G401 (cell line): Measurements from ENCODE around the gene PRKRIP1. TPM values are rescaled to one million over a fixed set of nuclear protein-coding genes. Genes with fewer than 3 reads are reported as not detected.
A peak's percentile ranks its signal among the peaks of the same experiment; 100 is the strongest.
"Not testable (repeated sequence)": the region's sequence is repeated elsewhere in the genome, so short reads cannot be mapped to it uniquely, and the experiment has no call there.

Experiments
- DNase-seq: peaks from one replicate; pipeline ENCODE4 v3.0.0-alpha.2; 2015; ENCODE audit warnings: low spot score
- in situ Hi-C: cut with HindIII; loops from 2 replicates; pipeline ENCODE4 v1.10.0; 2016; ENCODE audit warnings: low sequenced_read_pairs, mixed read lengths
- total RNA-seq: library from RNA; depleted of rRNA; stranded (reverse); fragments of >200 nt; shearing (Covaris generic); gene quantifications from 2 replicates; pipeline ENCODE4 v1.2.3, GENCODE V29; 2014; rRNA removed

PRKRIP1 gene
- 25.2 and 25.9 TPM in 2 replicates for total RNA-seq

- DNase-seq = peak; percentile 98
- in situ Hi-C loops = no loop called here
Measured at GRCh38 chr7:102395873-102396709, at the start of gene PRKRIP1. Gene PRKRIP1, plus strand, starts transcription at chr7:102396363. Its CDS starts 49 bp downstream, at chr7:102396412.

DNA sequence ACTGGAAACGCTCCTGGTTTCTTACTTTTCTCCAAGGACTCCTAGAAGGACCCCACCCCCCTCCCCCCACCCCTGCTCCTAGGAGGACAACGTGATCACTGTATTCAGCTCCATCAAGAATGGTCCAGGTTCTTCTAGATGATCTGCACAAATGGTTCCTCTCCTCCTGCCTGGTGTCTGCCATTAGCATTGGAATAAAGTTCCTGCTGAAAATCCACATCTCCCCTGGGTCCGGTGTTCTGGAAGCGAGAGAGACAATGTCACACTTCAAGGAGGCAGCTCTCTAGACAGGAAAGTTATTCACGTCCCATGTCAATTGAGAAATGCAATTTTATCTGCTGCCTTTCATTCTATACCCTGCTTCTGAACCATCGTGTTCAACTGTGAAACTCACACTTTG is 49.2 kb upstream of the PRKRIP1 start:
- DNase-seq, in situ Hi-C loops: not testable (repeated sequence)

DNA sequence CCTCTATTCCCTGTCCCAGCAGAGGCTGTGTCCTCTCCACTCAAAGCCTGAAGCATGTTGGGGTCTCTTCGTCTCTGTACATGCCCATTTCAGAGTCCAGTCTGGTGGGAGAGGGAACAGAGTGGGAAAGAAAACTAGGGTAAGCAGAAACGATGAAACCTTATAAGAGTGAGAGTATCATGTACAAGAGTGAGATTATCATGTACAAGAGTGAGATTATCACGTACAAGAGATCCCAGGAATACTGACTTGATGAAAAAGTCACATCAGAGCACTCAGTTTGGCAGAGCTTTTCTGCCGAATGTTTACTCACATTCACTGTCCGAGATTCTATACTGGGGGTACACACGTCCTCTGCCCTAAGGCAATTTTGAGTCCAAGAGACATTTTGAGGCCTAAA is 39.8 kb upstream of the PRKRIP1 start, which contains the start of gene SPDYE6:
TSS of gene SPDYE6 (minus strand) at position 101 of the 400 bp plus-strand sequence. CDS start 421 bp downstream, outside the sequence.
- DNase-seq, in situ Hi-C loops: not testable (repeated sequence)

DNA sequence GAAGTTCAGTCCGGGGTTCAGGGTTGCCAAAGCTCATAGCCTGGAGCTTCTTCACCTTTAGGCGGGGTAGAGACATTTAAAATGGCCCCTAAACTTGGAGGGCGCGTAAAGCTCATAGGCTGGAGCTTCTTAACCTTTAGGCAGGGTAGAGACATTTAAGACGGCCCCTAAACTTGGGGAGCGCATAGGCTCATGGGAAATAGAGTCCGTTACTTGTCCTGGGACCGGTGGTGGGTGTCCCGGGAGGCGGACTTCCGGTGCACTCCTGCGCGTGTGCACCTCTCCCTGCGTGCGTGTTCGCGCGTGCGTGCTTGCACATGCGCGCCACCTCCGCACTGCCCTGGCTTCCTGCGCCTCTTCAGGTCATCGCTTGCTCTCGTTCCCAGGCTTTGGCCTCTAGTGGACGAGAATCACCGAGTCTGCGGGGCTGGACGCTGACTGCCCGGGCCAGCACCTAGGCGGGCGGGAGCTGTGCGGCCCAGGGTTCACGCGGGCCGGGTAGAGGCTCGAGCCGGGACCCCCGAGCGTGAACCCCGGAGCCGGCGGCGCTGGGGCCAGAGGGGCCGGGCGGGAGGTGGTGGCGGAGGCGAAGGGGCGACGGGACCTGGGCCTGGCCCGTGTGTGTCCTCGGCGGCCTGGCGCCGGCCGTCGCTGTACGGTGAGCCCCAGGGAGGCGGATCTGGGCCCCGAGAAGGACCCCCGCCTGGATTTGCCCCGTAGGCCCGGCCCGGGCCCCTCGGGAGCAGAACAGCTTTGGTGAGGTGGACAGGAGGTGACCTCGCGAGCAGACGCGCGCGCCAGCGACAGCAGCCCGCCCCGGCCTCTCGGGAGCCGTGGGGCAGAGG is 32.4 kb upstream of the PRKRIP1 start:
- DNase-seq = peak; percentile 99
- in situ Hi-C loops = not testable (repeated sequence)

DNA sequence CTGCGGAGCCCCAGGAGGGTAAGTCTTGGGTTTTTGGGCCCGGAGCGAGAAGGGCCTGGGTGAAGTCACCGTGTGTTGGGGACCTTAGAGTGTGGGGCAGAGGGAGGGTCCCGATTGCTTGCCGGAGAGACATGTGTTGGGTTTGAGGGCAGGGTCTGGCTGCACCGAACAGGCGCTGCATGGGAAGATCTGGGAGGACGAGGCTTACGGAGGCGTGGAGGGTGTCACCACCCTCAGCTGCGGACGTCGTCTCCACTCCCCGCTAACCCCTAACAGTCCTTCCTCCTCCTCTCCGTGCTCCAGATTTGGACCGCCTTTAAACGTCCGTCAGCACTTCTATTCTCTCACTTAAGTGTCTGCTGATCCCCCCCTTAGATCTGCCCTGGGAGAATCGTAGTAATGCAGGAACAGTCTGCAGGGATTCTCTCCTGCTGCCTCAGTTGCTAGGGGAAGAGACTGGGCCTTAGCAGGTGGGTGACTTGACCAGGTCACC is 31.7 kb upstream of the PRKRIP1 start:
- DNase-seq, in situ Hi-C loops: not testable (repeated sequence)

DNA sequence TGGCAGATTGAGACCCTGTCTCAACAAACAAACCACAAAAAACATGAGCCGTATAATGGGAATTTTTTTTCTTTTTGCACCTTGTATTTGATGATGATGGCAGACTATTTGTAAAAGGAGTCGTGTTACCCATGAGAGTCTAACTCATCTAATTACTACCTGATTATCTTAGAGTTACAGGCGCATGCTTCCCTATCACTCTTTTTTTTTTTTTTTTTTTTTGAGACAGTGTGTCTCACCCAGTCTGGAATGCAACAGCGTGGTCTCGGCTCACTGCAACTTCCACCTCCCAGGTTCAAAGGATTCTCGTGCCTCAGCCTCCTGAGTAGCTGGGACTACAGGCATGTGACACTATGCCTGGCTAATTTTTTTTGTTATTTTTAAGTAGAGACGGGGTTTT is 30.8 kb upstream of the PRKRIP1 start:
- in situ Hi-C loops, DNase-seq: not testable (repeated sequence)

GRCh38 chr7:102370038-102370437 is 26.1 kb upstream of the PRKRIP1 start:
- DNase-seq, in situ Hi-C loops: not testable (repeated sequence)

DNA sequence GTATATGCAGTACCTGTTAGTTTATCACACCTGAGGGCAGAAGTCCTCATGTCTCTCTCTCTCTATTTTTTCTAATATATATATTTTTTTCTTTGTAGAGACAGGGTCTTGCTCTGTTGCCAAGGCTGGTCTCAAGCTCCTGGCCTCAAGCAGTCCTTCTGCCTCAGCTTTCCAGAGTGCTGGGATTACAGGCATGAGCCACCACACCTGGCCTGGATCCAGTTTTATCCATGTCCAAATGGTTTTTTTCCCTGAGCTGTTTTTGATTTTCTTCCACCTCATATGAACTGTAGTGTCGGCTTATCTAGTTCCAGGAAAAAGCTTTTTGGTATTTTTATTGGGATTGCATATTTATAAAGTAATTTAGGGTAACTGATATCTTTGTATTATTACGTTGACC is 23.4 kb upstream of the PRKRIP1 start:
- in situ Hi-C loops = not testable (repeated sequence)
- peak; percentile 64 for DNase-seq

DNA sequence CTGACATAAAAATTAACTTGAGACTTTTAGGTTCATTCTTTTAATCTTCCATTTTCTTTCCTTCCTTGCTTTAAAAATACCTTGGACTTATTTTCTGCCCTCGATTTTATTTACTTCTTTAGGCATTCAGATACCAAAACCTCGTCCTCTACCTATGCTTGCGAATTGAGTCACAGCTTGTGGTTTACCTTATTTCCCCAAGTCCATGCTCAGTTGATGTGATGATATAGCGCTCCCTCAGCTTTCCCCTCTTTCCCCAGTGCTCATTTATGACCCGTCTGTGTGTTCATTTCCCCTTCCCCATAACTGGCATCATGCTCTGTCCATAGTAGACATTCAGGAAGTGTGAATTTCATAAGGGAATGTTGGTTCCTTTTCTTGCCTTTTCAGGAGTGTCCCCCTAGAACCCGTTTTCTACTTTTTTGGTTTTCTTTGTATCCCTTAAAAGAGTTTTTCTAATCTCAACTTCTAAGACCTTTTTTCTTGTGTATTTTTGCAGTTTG is 19.1 kb upstream of the PRKRIP1 start:
- no peak for DNase-seq
- in situ Hi-C loops = no loop called here

GRCh38 chr7:102380837-102381236 is 15.3 kb upstream of the PRKRIP1 start:
- DNase-seq, in situ Hi-C loops: not testable (repeated sequence)

- in situ Hi-C loops, DNase-seq: not testable (repeated sequence)
Measured at GRCh38 chr7:102381696-102382425, 14.3 kb upstream of the PRKRIP1 start.

GRCh38 chr7:102387064-102387463 is 9.1 kb upstream of the PRKRIP1 start:
- DNase-seq = no peak
- in situ Hi-C loops = no loop called here

DNA sequence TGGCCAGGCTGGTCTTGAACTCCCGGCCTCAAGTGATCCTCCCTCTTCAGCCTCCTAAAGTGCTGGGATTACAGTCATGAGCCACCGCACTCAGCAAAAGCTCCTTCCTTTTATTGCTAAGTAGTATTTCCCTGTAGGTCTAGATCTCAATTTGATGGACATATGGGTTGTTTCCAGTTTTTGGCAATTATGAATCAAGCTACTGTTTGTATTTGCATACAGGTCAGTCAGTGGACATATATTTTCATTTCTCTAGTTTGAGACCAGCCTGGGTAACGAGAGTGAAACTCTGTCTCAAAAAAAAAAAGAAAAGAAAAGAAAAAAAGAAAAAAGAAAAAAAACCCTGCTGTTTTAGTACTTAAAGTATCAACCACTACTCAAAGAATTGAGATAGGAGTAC is 6.4 kb upstream of the PRKRIP1 start:
- in situ Hi-C loops = no loop called here
- DNase-seq = no peak

GRCh38 chr7:102390697-102391484 is 5.3 kb upstream of the PRKRIP1 start:
- in situ Hi-C loops = no loop called here
- peak; percentile 80 for DNase-seq

- DNase-seq = no peak
- in situ Hi-C loops = no loop called here
Measured at GRCh38 chr7:102392330-102392729, 3.8 kb upstream of the PRKRIP1 start.

DNA sequence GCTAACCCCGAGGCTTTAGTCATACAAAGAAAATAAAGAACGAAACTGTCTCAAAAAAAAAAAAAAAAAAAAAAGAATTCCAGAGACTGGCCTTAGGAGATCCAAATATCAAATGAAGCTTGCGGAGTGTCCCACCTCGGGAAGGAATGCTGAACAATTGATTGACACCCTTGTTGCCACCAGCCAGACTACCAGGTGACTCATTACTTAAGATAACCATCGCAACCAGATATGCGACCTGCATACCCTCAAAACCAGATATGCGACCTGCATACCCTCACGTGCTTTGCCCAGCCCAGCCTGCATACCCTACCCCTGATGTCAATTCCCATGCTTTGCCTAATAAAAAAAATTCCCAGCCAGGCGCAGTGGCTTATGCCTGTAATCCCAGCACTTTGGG is 2.7 kb upstream of the PRKRIP1 start:
- in situ Hi-C loops = no loop called here
- DNase-seq = no peak

DNA sequence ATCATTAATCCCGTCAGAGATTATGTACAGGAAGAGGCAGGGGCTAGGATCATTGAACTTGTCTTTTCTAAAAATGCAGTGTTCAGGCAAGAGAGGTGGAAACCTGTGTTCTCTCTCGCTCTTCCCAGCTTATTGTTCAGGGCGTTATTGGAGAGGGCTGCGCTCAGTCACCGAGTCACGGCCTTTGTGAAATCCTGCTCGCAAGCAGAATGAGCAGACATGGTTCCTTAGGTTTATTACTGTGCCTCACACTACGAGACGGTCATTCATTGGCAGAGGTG is 631 bp upstream of the PRKRIP1 start:
- no peak for DNase-seq
- in situ Hi-C loops = no loop called here

DNA sequence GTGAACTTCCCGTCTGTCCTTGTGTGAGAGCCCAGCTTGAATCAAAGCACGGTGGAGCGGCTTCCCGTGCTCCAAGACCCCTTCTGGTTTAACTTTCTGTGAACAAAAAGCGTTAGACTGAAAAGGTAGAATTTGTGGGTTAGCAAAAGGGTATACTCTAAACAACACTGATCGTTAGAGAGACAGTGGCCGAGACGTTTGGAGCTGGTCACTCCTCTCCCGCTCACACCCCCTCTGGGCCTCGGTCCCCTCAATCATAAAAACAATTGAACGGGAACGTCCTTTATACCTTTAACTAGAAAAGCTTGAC is 502 bp downstream of the PRKRIP1 start:
- in situ Hi-C loops = no loop called here
- no peak for DNase-seq

DNA sequence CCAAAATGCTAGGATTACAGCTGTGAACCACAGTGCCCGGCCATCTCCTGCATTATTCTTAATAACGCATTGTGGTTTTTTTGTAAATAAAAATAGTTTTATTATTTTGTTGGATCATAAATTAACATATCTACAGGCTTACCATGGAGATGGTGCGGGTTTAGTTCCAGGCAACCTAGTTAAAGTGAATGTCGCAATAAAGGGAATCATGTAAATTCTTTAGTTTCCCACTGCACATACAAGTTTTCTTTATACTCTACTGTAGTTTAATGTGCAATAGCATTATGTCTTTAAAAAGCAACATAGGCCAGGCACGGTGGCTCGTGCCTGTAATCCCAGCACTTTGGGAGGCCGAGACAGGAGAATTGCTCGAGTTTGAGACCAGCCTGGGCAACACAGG is 2.4 kb downstream of the PRKRIP1 start:
- in situ Hi-C loops = no loop called here

More for the DNA sequence above, 2.4 kb downstream of the PRKRIP1 start:
- no peak for DNase-seq
